Endothelial cell of umbilical vein (primary cell): ENCODE results near the gene KAT2B. TPM values are rescaled to one million over a fixed set of nuclear protein-coding genes. Genes with fewer than 3 reads are reported as not detected.

Experiments
- BruUV-seq: library from RNA; stranded (reverse); fragments of 400-500 nt; replicated peaks from 2 replicates; lab custom pipeline; 2021; lab: Mats Ljungman, UMichigan
- CTCF ChIA-PET: fragments of 300-600, 350-600 bp; sonication (Branson Sonifier 250); formaldehyde crosslinking; loops from one replicate; lab custom pipeline; 2021; ENCODE audit warnings: antibody characterized with exemption, inconsistent platforms; lab: Charles Lee
- POLR2A ChIA-PET: fragments of 300-600, 350-600 bp; sonication (Branson Sonifier 250); formaldehyde crosslinking; loops from one replicate; lab custom pipeline; 2021; ENCODE audit warnings: antibody characterized with exemption, inconsistent platforms; lab: Charles Lee
- DNase-seq: peaks from one replicate; pipeline ENCODE4 v3.0.0-alpha.2; 2011; ENCODE audit warnings: low read depth, low spot score
- FAIRE-seq: peaks from 2 replicates; lab custom pipeline; 2011; peaks lifted over from hg19 to GRCh38; lab: Jason Lieb, UNC
- H2AFZ ChIP-seq: 2 replicates; pipeline ENCODE4 v1.6.0; 2012; ENCODE audit warnings: low read depth, low read length, control low read depth, inconsistent platforms
- H3K27ac ChIP-seq: 2 replicates; pipeline ENCODE4 v1.5.1; 2011; ENCODE audit warnings: low read depth, mild to moderate bottlenecking, control low read depth, low read length, moderate library complexity; ENCODE audit not compliant: insufficient read depth
- H3K27me3 ChIP-seq, 2 experiments: 2 replicates each; pipeline versions ENCODE4 v1.6.0 to v1.6.1; 2011; ENCODE audit warnings: low read length in 2 of 2, mixed read lengths in 1 of 2; ENCODE audit not compliant: control insufficient read depth in 2 of 2, insufficient read depth in 2 of 2
- H3K36me3 ChIP-seq, 2 experiments: 2 replicates in 1 of 2; 3 replicates in 1 of 2; pipeline ENCODE4 v1.5.1; 2011; ENCODE audit warnings: low read length in 2 of 2, mild to moderate bottlenecking in 1 of 2, moderate library complexity in 1 of 2; ENCODE audit not compliant: control insufficient read depth in 2 of 2, insufficient read depth in 2 of 2; ENCODE audit errors: extremely low read depth in 1 of 2
- H3K4me1 ChIP-seq: 3 replicates; pipeline ENCODE4 v1.5.1; 2011; ENCODE audit warnings: mild to moderate bottlenecking, low read length; ENCODE audit not compliant: control insufficient read depth, insufficient read depth; ENCODE audit errors: extremely low read depth
- H3K4me2 ChIP-seq: 2 replicates; pipeline ENCODE4 v1.6.1; 2011; ENCODE audit warnings: low read length, control low read depth, mixed read lengths; ENCODE audit not compliant: insufficient read depth
- H3K4me3 ChIP-seq, 3 experiments: fragments of 200-600 bp in 1 of 3; sonication (generic), shearing (Covaris generic) in 1 of 3; replicated peaks in 1 of 3; 2 replicates each; pipeline ENCODE4 v1.5.1; 2011 to 2016; ENCODE audit warnings: control low read depth in 3 of 3, low read length in 3 of 3, mild to moderate bottlenecking in 2 of 3, inconsistent platforms in 1 of 3, low read depth in 1 of 3, moderate library complexity in 1 of 3; ENCODE audit not compliant: insufficient read depth in 1 of 3
- H3K79me2 ChIP-seq: 2 replicates; pipeline ENCODE4 v1.6.0; 2012; ENCODE audit warnings: low read length, inconsistent platforms; ENCODE audit not compliant: control insufficient read depth, insufficient read depth
- H3K9ac ChIP-seq: replicated peaks from 2 replicates; pipeline ENCODE3; 2011; ENCODE audit warnings: low read length, control low read depth; ENCODE audit not compliant: insufficient read depth; ENCODE audit errors: extremely low read depth
- H3K9me1 ChIP-seq: replicated peaks from 3 replicates; pipeline ENCODE4 v1.6.0; 2011; ENCODE audit warnings: mild to moderate bottlenecking, low read length; ENCODE audit not compliant: control insufficient read depth, insufficient read depth; ENCODE audit errors: extremely low read depth
- H3K9me3 ChIP-seq: replicated peaks from 2 replicates; pipeline ENCODE4 v1.5.1; 2012; ENCODE audit warnings: low read length, inconsistent platforms; ENCODE audit not compliant: control insufficient read depth, insufficient read depth
- H4K20me1 ChIP-seq: replicated peaks from 2 replicates; pipeline ENCODE3; 2011; ENCODE audit warnings: mild to moderate bottlenecking, low read length; ENCODE audit not compliant: control insufficient read depth, insufficient read depth; ENCODE audit errors: extremely low read depth
- CTCF ChIP-seq, 2 donors: IDR thresholded peaks; 1 replicate in 1 of 2; 2 replicates in 1 of 2; pipeline ENCODE4 v1.5.1; 2011; ENCODE audit warnings: low read length in 2 of 2, mild to moderate bottlenecking in 2 of 2, moderate library complexity in 2 of 2, control low read depth in 1 of 2, inconsistent platforms in 1 of 2, low read depth in 1 of 2; ENCODE audit not compliant: insufficient read depth in 1 of 2; ENCODE audit errors: extremely low read depth in 1 of 2
- EZH2 ChIP-seq: IDR thresholded peaks from 2 replicates; pipeline ENCODE4 v1.6.1; 2012; ENCODE audit warnings: borderline replicate concordance, low read depth, mild to moderate bottlenecking, moderate library complexity, low read length, inconsistent platforms; ENCODE audit not compliant: severe bottlenecking
- FOS ChIP-seq: IDR thresholded peaks from 2 replicates; pipeline ENCODE4 v1.6.1; 2011; ENCODE audit warnings: mild to moderate bottlenecking, low read length, moderate library complexity, borderline replicate concordance; ENCODE audit not compliant: insufficient read depth
- GATA2 ChIP-seq: IDR thresholded peaks from 2 replicates; pipeline ENCODE4 v1.7.0; 2011; ENCODE audit warnings: low read depth, mild to moderate bottlenecking, moderate library complexity, mixed read lengths, low read length; ENCODE audit not compliant: insufficient read length, insufficient read depth
- JUN ChIP-seq: IDR thresholded peaks from 2 replicates; pipeline ENCODE4 v1.6.1; 2011; ENCODE audit warnings: borderline replicate concordance, low read depth; ENCODE audit not compliant: insufficient read length, insufficient read depth
- MAX ChIP-seq: IDR thresholded peaks from 2 replicates; pipeline ENCODE4 v1.6.1; 2011; ENCODE audit not compliant: insufficient read depth, insufficient read length
- MYC ChIP-seq: IDR thresholded peaks from one replicate; pipeline ENCODE4 v1.6.1; 2011; ENCODE audit warnings: mild to moderate bottlenecking, low read depth, low read length
- POLR2A ChIP-seq: IDR thresholded peaks from 2 replicates; pipeline ENCODE4 v1.6.1; 2012; ENCODE audit warnings: low read depth, mild to moderate bottlenecking, control low read depth, low read length
- POLR2AphosphoS5 ChIP-seq: IDR thresholded peaks from 2 replicates; pipeline ENCODE4 v1.6.1; 2012; ENCODE audit warnings: low read depth, mild to moderate bottlenecking, control low read depth, low read length, moderate library complexity; ENCODE audit not compliant: insufficient read depth
- dilution Hi-C: fragments of 300-500 bp; cut with MboI; formaldehyde crosslinking; loops from one replicate; pipeline ENCODE4 v1.15.0; 2019; ENCODE audit warnings: low sequenced_read_pairs; ENCODE audit not compliant: extremely low pct_ligation_motif_present
- intact Hi-C: fragments of 100-400 bp; cut with micrococcal nuclease; formaldehyde crosslinking; loops from one replicate; pipeline ENCODE4 v1.10.0; 2022
- polyA plus RNA-seq, 4 experiments: library from polyadenylated mRNA; depleted of rRNA in 3 of 4; stranded (reverse) in 3 of 4; unstranded in 1 of 4; fragments of >200 nt; gene quantifications; 2 replicates each; pipeline versions ENCODE4 v1.2.1 to v1.2.3, GENCODE V29; 2011 to 2012; ENCODE audit warnings: missing spikeins in 1 of 4
- total RNA-seq: library from RNA; stranded (reverse); gene quantifications from 2 replicates; pipeline ENCODE4 v1.2.3, GENCODE V29; 2021

KAT2B gene
- total and polyA plus RNA-seq, 2 donors (not counting 3 experiments of a cell fraction or from before 2014, with no cell fraction given): 2.6 to 11.0 TPM

GRCh38 chr3:20007960-20008359, 32.3 kb upstream of the KAT2B start:
- Histone ChIP-seq H3K9me1 (no peaks in the 10 kb centered on the region), H3K4me3 (no peak overlapping the region), H3K36me3 (no peaks in the 10 kb centered on the region), H3K27me3 (no peaks in the 10 kb centered on the region), H3K9me3 (no peaks in the 10 kb centered on the region), H3K27ac (no peak overlapping the region), H3K9ac (no peak overlapping the region), H2AFZ (no peak overlapping the region), H3K4me2 (no peak overlapping the region), H4K20me1 (no peaks in the 10 kb centered on the region), H3K79me2 (no peaks in the 10 kb centered on the region), H3K4me1 (no peaks in the 10 kb centered on the region)
- BruUV-seq: no TSS peak
- ChIA-PET CTCF (no interaction called here), POLR2A (no interaction called here)
- no peak for FAIRE-seq
- intact Hi-C loops: no loop called here
- no peak for DNase-seq
- dilution Hi-C loops: no loop called here
- no peak for TF ChIP-seq MYC
- TF ChIP-seq FOS: no peak
- no peak for TF ChIP-seq GATA2
- no peak for TF ChIP-seq POLR2A
- no peak for TF ChIP-seq JUN
- no peak for TF ChIP-seq CTCF (IDR thresholded peaks at IDR 0.05; ENCODE audit: extremely low read depth in 1 of 2, insufficient read depth in 1 of 2, low read depth in 1 of 2, low read length in 2 of 2)
- TF ChIP-seq MAX: no peak
- no peak for TF ChIP-seq EZH2
- TF ChIP-seq POLR2AphosphoS5: no peak
